SK-N-MC (cell line): Measurements from ENCODE around the gene LRRC28.
"Not testable (repeated sequence)": the region's sequence is repeated elsewhere in the genome, so short reads cannot be mapped to it uniquely, and the experiment has no call there.

Experiments used
- DNase-seq: peaks from one replicate; pipeline ENCODE4 v3.0.0-alpha.2; 2011; ENCODE audit warnings: low read depth, low spot score
- H3K27ac ChIP-seq: fragments of 200-600 bp; sonication (generic); 2 replicates; pipeline ENCODE4 v1.5.1; 2016; ENCODE audit warnings: mixed run types
- H3K36me3 ChIP-seq: fragments of 200-600 bp; sonication (generic); 2 replicates; pipeline ENCODE4 v1.6.1; 2017; ENCODE audit warnings: antibody characterized with exemption, low read length, mixed read lengths; ENCODE audit not compliant: insufficient read depth
- H3K4me3 ChIP-seq: fragments of 200-600 bp; sonication (generic); 2 replicates; pipeline ENCODE4 v1.5.1; 2016
- H3K9ac ChIP-seq: fragments of 200-600 bp; sonication (generic); 2 replicates; pipeline ENCODE4 v1.8.0; 2017; ENCODE audit warnings: mixed run types, mixed read lengths; ENCODE audit not compliant: insufficient read length
- H3K9me3 ChIP-seq: fragments of 200-600 bp; sonication (generic); 2 replicates; pipeline ENCODE4 v1.6.1; 2017; ENCODE audit warnings: low read depth, mild to moderate bottlenecking, antibody characterized with exemption, low read length, moderate library complexity, mixed read lengths
- EZH2 ChIP-seq: fragments of 200-600 bp; sonication (generic); IDR thresholded peaks from one replicate; pipeline ENCODE4 v1.6.1; 2017; ENCODE audit warnings: antibody characterized with exemption
- FOXP2 ChIP-seq: optimal IDR thresholded peaks from 2 replicates; pipeline ENCODE3; 2011; ENCODE audit warnings: mild to moderate bottlenecking, moderate library complexity; ENCODE audit not compliant: insufficient read depth; ENCODE audit errors: extremely low read length, control extremely low read depth
- POLR2AphosphoS5 ChIP-seq: IDR thresholded peaks from 2 replicates; pipeline ENCODE4 v1.6.1; 2012; ENCODE audit warnings: mild to moderate bottlenecking, low read depth, low read length, borderline replicate concordance

The LRRC28 gene

DNA sequence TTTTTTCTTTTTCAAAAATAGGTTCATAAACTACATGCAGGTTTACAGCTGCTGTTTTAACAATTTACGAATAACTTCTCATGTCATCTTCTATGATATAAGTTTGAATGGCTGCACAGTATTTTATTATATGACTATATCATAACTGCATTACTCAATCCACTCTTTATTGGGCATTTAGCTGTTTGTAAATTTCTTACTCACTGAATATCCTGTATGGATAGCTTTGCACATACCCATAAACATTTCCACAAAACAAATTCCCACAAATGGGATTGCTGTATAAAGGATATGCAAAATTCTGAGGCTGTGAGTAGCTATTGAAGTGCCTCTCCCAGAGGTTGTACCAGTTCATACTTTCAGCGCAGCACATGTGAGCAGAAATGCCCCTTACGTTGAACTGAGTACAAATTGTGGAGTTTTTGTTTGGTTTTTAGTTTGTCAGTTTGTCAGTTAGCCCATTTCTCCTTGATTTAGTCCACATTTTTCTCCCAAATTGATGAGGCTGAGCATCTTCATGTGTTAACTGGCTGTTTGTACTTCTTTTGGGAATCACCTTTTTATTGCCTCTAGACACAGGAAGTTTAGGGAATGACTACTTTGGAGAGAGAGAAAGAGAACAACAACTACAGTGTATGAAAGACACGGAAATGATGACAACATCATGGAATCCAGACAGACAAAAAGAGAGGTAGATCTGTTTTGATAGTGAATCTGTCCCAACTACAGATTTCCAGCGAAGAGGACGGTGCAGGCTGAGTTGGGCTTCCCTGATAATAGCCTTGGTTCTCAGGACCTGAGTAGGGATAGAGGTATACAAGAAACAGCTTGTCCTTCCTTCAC, 26.7 kb upstream of the LRRC28 start:
- no peak for TF ChIP-seq FOXP2
- Histone ChIP-seq H3K4me3 (no peak overlapping the region), H3K9me3 (no peaks in the 10 kb centered on the region), H3K27ac (no peak overlapping the region), H3K36me3 (no peaks in the 10 kb centered on the region; the same call in 1 of the 2 replicates), H3K9ac (no peak overlapping the region)
- no peak for DNase-seq

DNA sequence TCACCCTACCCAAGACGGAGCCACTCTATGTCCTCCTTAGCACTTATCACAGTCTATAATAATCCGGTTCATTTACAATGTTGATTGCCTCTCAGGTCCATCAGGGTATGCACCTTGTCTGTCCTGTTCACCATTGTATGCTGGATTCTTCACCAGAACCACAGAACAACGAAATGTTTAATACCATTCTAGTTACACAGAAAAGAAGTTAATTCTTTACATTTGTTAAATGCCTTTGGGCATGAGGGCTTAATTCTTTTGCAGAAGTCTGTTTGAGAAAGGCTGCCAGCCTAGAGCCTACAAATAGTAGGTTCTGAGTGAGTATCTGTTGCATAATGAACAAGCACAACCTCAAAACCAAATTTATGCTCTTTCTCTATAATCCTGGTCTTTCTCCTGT, 24.5 kb upstream of the LRRC28 start:
- Histone ChIP-seq H3K9ac (no peak overlapping the region), H3K27ac (no peak overlapping the region), H3K36me3 (no peaks in the 10 kb centered on the region; the same call in 1 of the 2 replicates), H3K9me3 (no peaks in the 10 kb centered on the region), H3K4me3 (no peak overlapping the region)
- no peak for DNase-seq
- TF ChIP-seq POLR2AphosphoS5 (no peak), EZH2 (no peak), FOXP2 (no peak)

DNA sequence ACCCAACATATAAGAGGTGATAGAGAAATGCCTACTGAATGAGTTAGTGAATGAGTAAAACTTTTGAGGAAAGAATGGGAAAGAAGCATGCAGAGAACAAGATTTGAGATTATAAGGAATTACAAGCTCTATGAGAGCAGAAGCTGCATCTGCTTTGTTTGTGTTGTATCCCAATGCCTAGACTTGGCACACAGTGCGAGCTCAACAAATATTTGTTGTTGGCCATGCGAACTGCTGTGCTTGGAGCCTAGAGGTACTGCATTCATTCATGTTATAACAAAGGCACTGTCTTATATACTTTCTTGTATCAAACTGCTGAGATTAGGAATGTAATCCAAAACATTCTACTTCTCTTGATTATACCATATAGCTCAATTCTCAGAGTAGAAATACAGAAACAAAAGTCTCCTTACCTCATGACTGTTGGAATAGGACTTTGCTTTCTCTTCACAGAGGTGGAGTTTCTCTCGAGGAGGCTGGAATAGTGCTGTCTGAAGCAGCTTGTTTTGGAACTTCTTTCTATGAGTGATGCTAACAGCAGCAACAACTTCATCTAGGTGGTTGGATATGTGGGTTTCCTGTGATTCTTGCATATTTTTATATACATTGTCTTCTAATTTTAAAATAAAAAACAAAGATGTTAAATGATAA, 23.0 kb upstream of the LRRC28 start:
- no peak overlapping the region for H3K9ac ChIP-seq
- DNase-seq, result no peak
- no peak overlapping the region for H3K27ac ChIP-seq
- TF ChIP-seq POLR2AphosphoS5 (no peak), FOXP2 (no peak), EZH2 (no peak)
- no peaks in the 10 kb centered on the region for H3K9me3 ChIP-seq
- H3K4me3 ChIP-seq, result no peak overlapping the region
- H3K36me3 ChIP-seq, result no peaks in the 10 kb centered on the region; the same call in 1 of the 2 replicates

DNA sequence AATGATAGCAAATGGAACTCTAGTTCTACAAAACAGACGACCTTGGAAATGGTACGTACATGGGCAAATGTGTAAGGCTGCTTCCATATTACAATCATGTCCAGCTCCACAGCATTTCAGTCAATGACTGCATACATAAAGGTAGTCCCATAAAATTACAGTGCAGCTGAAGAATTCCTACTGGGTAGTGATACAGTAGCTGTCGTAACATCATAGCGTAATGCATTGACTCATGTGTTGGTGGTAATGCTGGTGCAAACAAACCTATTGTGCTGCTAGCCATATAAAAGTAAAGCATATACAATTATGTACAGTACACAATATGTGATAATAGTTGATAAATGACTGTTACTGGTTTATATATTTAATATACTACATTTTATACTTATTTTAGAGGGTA, 20.4 kb upstream of the LRRC28 start:
- no peaks in the 10 kb centered on the region for H3K9me3 ChIP-seq
- no peak for DNase-seq
- H3K27ac ChIP-seq, result no peak overlapping the region
- no peak overlapping the region for H3K4me3 ChIP-seq
- H3K9ac ChIP-seq, result no peak overlapping the region
- no peak for TF ChIP-seq POLR2AphosphoS5
- no peak for TF ChIP-seq FOXP2
- no peak for TF ChIP-seq EZH2
- H3K36me3 ChIP-seq, result no peaks in the 10 kb centered on the region; the same call in 1 of the 2 replicates

DNA sequence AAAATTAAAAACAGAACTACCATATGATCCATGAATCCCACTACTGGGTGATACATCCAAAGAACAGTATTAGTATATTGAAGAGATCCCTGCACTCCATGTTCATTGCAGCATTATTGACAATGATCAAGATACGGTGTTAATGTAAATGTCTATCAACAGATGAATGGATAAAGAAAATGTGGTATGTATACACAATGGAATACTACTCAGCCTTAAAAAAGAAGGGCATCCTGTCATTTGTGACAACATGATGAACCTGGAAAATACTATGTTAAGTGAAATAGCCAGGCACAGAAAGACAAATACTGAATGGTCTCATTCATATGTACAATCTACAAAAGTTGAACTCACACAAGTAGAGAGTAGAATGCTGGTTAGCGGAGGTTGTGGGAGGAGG, 18.5 kb upstream of the LRRC28 start:
- H3K36me3 ChIP-seq, result no peaks in the 10 kb centered on the region; the same call in 1 of the 2 replicates
- no peak overlapping the region for H3K9ac ChIP-seq
- TF ChIP-seq EZH2 (no peak), POLR2AphosphoS5 (no peak), FOXP2 (no peak)
- no peak overlapping the region for H3K4me3 ChIP-seq
- DNase-seq, result no peak
- H3K9me3 ChIP-seq, result no peaks in the 10 kb centered on the region
- H3K27ac ChIP-seq, result no peak overlapping the region

DNA sequence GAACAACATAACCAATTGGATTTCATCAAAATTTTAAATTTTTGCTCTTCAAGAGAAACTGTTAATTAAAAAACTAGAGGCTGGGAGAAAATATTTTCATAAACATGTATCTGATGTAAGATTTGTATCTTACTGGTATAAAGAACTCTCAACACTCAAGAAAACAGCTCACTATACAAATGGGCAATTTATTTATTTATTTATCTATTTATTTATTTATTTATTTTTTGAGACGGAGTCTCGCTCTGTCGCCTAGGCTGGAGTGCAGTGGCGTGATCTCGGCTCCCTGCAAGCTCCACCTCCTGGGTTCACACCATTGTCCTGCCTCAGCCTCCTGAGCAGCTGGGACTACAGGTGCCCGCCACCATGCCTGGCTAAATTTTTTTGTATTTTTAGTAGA, 17.1 kb upstream of the LRRC28 start:
- H3K9ac ChIP-seq, result not testable (repeated sequence)

DNA sequence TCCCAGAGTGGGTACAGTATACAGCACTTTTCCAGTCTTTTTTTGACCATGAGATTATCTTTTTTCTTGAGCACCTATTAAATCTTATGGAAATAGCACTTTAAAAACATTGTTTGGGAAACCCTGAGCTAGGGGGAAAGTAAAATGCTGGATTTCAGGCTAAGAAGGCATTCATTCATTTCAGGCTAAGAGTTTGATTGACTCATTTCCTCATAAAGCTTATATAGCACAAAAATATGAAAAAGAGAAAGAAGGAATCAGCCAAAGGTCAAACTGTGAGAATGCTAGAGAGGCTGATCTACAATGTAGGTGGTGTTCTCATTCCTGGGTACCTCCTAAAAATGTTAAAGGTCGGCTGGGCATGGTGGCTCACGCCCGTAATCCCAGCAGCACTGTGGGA, 12.4 kb upstream of the LRRC28 start:
- Histone ChIP-seq H3K36me3 (no peaks in the 10 kb centered on the region; the same call in 1 of the 2 replicates), H3K9me3 (no peaks in the 10 kb centered on the region), H3K4me3 (no peak overlapping the region), H3K9ac (no peak overlapping the region), H3K27ac (no peak overlapping the region)
- no peak for DNase-seq
- TF ChIP-seq POLR2AphosphoS5, result no peak

More for the DNA sequence above, 17.1 kb upstream of the LRRC28 start:
- H3K9me3 ChIP-seq, H3K27ac ChIP-seq, DNase-seq, H3K4me3 ChIP-seq, H3K36me3 ChIP-seq: not testable (repeated sequence)

DNA sequence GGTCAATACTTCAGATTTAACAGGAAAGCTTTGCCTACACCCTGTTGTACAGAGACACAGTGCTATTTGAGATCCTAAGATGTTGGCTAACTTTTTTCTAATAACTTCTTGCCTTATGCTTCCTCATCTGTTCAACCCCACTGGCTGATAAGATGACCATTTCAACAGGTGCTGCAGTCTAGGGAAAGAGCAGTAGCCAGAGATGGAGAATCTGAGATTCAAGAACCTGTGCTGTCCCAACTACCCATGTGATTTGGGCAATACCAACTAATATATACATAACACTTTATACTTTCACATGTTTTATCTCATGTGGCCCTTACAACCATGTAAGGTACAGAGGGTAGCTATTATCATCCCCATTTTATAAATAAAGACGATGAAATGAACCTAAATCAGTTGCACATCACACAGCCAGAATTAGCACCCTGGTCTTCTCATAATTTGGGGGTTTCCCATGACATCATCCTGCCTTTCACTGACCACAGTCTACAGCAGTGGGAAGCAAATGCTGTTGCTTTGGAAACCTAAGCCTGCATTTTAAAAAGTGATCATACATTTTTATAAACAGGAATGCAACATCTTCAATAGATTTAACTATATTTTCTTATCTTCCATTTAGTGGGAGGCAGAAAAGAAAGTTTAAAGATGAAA, 11.6 kb upstream of the LRRC28 start:
- Histone ChIP-seq H3K36me3 (no peaks in the 10 kb centered on the region; the same call in 1 of the 2 replicates), H3K9me3 (no peaks in the 10 kb centered on the region), H3K27ac (no peak overlapping the region), H3K4me3 (no peak overlapping the region), H3K9ac (no peak overlapping the region)
- DNase-seq, result no peak
- TF ChIP-seq EZH2, result no peak
- TF ChIP-seq POLR2AphosphoS5, result no peak
- TF ChIP-seq FOXP2, result no peak
